Glomerular visceral epithelial cell (primary cell): Measurements from ENCODE around the gene HJURP.

ENCODE experiments used
- DNase-seq: peaks from one replicate; pipeline ENCODE4 v3.0.0-alpha.2; 2016; ENCODE audit errors: extremely low spot score

Gene HJURP

GRCh38 chr2:233829193-233830110, 24.9 kb downstream of the HJURP start:
- DNase-seq: no peak

- no peak for DNase-seq
Observed at GRCh38 chr2:233828546-233829192, 25.7 kb downstream of the HJURP start.

- no peak for DNase-seq
Observed at GRCh38 chr2:233824373-233824772, 30.0 kb downstream of the HJURP start.

GRCh38 chr2:233823731-233824121, 30.6 kb downstream of the HJURP start:
- no peak for DNase-seq

GRCh38 chr2:233822781-233823730, 31.3 kb downstream of the HJURP start:
- no peak for DNase-seq

GRCh38 chr2:233822101-233822771, 32.1 kb downstream of the HJURP start:
- DNase-seq: no peak

- no peak for DNase-seq
Observed at GRCh38 chr2:233821709-233822100, 32.6 kb downstream of the HJURP start.

GRCh38 chr2:233821196-233821595, 33.1 kb downstream of the HJURP start:
- DNase-seq: no peak

- DNase-seq: no peak
Observed at GRCh38 chr2:233820774-233821105, 33.6 kb downstream of the HJURP start.

GRCh38 chr2:233819884-233820773, 34.2 kb downstream of the HJURP start:
- DNase-seq: no peak

- DNase-seq: no peak
Observed at GRCh38 chr2:233818639-233819621, 35.4 kb downstream of the HJURP start.

GRCh38 chr2:233817995-233818638, 36.2 kb downstream of the HJURP start:
- DNase-seq: no peak

GRCh38 chr2:233817361-233817911, 36.9 kb downstream of the HJURP start:
- DNase-seq: no peak

GRCh38 chr2:233816771-233817170, 37.6 kb downstream of the HJURP start:
- DNase-seq: no peak

- no peak for DNase-seq
Observed at GRCh38 chr2:233816334-233816733, 38.0 kb downstream of the HJURP start.

GRCh38 chr2:233815861-233816260, 38.5 kb downstream of the HJURP start:
- no peak for DNase-seq

- DNase-seq: no peak
Observed at GRCh38 chr2:233814056-233814835, 40.1 kb downstream of the HJURP start.
